ENCODE measurements around the gene MYOM3. TPM values are rescaled to one million over a fixed set of nuclear protein-coding genes. Genes with fewer than 3 reads are reported as not detected.

The MYOM3 gene
- total RNA-seq, 1 donor from 2014 or later = 0.69 TPM

- no peaks in the 10 kb centered on the region for H3K9me3 ChIP-seq
- intact Hi-C loops (cut with DNase I) = no loop called here
- H3K27me3 ChIP-seq = no peaks in the 10 kb centered on the region
- ATAC-seq (no peak), DNase-seq (no peak)
- no peak for TF ChIP-seq CTCF (IDR thresholded peaks at IDR 0.05)
- H3K4me1 ChIP-seq = peaks cover 3% of the 10 kb centered on the region
- no peak overlapping the region for H3K27ac ChIP-seq
- no peak overlapping the region for H3K4me3 ChIP-seq
- H3K36me3 ChIP-seq = no peaks in the 10 kb centered on the region
Observed at GRCh38 chr1:24075946-24076345, 36.0 kb downstream of the MYOM3 start.

- H3K4me1 ChIP-seq = peaks cover 6% of the 10 kb centered on the region
- no peaks in the 10 kb centered on the region for H3K9me3 ChIP-seq
- no peaks in the 10 kb centered on the region for H3K27me3 ChIP-seq
- H3K4me3 ChIP-seq = no peak overlapping the region
- intact Hi-C loops (cut with DNase I) = no loop called here
- TF ChIP-seq CTCF (IDR thresholded peaks at IDR 0.05) = no peak
- H3K36me3 ChIP-seq = no peaks in the 10 kb centered on the region
- no peak for ATAC-seq
- DNase-seq = no peak
- H3K27ac ChIP-seq = no peak overlapping the region
Observed at GRCh38 chr1:24075590-24075854, 36.4 kb downstream of the MYOM3 start.

DNA sequence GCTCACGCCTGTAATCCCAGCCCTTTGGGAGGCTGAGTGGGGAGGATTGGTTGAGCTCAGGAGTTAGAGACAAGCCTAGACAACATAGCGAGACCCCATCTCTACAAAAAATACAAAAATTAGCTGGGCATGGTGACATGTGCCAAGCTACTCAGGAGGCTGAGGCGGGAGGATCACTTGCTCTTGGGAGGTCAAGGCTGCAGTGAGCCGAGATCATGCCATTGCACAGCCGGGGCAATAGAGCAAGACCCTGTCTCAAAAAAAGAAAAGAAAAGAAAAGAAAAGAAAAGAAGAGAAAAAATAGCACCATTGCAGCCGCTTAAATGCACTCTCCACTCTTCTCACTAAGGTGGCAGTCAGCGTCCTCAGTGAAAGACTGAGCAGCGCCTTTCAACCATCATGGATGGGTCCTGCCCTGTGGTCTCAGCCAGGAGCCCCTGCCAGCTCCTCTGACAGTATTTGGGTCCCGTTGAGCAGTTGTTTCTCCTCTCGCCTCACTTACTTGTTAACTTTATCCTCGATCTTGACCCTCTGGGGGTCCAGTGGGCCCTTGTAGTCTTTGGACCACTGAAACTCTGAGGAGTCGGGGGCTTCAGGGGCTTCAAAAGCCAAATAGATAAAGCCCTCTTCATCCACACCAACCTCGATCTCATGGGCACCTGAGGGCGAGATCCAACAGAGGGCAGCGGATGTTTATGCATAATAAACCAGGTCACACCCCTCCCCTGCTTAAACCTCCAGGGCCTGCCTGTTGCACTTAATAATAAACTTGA lies 36.9 kb downstream of the MYOM3 start:
- ATAC-seq = no peak
- intact Hi-C loops (cut with DNase I) = no loop called here

GRCh38 chr1:24074196-24074595 lies 37.7 kb downstream of the MYOM3 start:
- H3K9me3 ChIP-seq = no peaks in the 10 kb centered on the region
- H3K27me3 ChIP-seq = no peaks in the 10 kb centered on the region
- intact Hi-C loops (cut with DNase I) = no loop called here
- H3K36me3 ChIP-seq = no peaks in the 10 kb centered on the region
- H3K4me1 ChIP-seq = peaks cover 6% of the 10 kb centered on the region
- no peak for TF ChIP-seq CTCF (IDR thresholded peaks at IDR 0.05)
- H3K27ac ChIP-seq = no peak overlapping the region
- no peak for DNase-seq
- ATAC-seq = no peak
- no peak overlapping the region for H3K4me3 ChIP-seq

More for the DNA sequence above, 36.9 kb downstream of the MYOM3 start:
- no peak for TF ChIP-seq CTCF (IDR thresholded peaks at IDR 0.05)
- Histone ChIP-seq H3K9me3 (no peaks in the 10 kb centered on the region), H3K4me1 (peaks cover 6% of the 10 kb centered on the region), H3K36me3 (no peaks in the 10 kb centered on the region), H3K27me3 (no peaks in the 10 kb centered on the region), H3K27ac (no peak overlapping the region), H3K4me3 (no peak overlapping the region)
- no peak for DNase-seq

DNA sequence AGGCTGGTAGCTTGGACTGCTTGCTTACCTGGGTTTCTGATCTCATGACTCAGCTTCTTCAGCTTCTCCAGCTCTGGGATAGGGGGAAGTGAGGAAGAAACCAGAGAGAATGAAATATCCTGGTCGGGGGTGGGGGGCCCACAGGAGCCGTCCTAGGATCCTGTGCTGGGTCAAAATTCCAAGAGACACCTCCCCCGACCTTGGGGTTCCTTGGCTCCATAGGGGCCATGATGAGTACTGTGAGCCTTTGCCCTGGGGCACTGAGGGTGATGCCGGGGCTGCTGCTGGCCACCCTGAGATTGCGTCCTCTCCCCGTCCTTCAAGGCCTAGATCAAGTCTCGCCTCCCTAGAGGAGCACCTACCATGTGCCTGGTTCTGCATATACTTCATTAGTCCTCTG lies 40.0 kb downstream of the MYOM3 start:
- Histone ChIP-seq H3K4me3 (no peak overlapping the region), H3K4me1 (peaks cover 6% of the 10 kb centered on the region), H3K27ac (no peak overlapping the region), H3K36me3 (no peaks in the 10 kb centered on the region), H3K9me3 (no peaks in the 10 kb centered on the region), H3K27me3 (no peaks in the 10 kb centered on the region)
- intact Hi-C loops (cut with DNase I) = no loop called here
- DNase-seq (no peak), ATAC-seq (no peak)
- no peak for TF ChIP-seq CTCF (IDR thresholded peaks at IDR 0.05)

Measured in upper lobe of right lung (tissue), 1 donor.